Fibroblast of mammary gland (primary cell): ENCODE measurements around the gene WT1.

Experiments
- DNase-seq: peaks from one replicate; pipeline ENCODE4 v3.0.0-alpha.2; 2010; ENCODE audit warnings: low read depth
- H3K4me3 ChIP-seq: 2 replicates; pipeline ENCODE4 v1.5.1; 2011; ENCODE audit warnings: low read depth, mild to moderate bottlenecking, low read length, moderate library complexity; ENCODE audit not compliant: control insufficient read depth
- CTCF ChIP-seq: conservative IDR thresholded peaks from 2 replicates; pipeline ENCODE4 v1.5.1; 2011; ENCODE audit warnings: low read depth, low read length, inconsistent platforms; ENCODE audit not compliant: control insufficient read depth, insufficient read depth

WT1 gene

DNA sequence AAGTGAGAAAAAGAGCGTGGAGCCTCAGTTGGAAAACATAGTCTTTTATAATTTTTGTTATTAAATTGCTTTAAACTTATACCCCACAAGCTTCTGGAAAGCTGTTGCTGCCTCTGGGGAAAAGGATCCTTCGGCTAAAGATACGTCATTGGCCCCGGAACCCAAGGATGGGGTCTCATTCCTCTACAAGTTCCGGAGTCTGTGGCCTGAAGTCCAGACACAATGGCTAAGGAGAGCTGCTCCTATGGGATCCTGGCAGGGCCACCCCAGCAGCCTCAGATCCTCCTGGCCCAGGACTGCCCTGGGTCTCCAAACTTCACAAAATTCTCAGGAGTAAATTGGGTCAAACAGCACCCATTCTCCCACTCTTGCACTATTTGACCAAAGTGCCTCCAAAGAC, 5.9 kb downstream of the WT1 start:
- TF ChIP-seq CTCF: no peak
- no peak overlapping the region for H3K4me3 ChIP-seq
- DNase-seq: no peak

- no peak overlapping the region for H3K4me3 ChIP-seq
- no peak for DNase-seq
- TF ChIP-seq CTCF: no peak
Measured at GRCh38 chr11:32428665-32429303, 6.6 kb downstream of the WT1 start.

GRCh38 chr11:32427935-32428664, 7.2 kb downstream of the WT1 start:
- no peak for DNase-seq
- H3K4me3 ChIP-seq: no peak overlapping the region
- no peak for TF ChIP-seq CTCF

- DNase-seq: no peak
- no peak for TF ChIP-seq CTCF
- H3K4me3 ChIP-seq: no peak overlapping the region
Measured at GRCh38 chr11:32427616-32427934, 7.8 kb downstream of the WT1 start.

DNA sequence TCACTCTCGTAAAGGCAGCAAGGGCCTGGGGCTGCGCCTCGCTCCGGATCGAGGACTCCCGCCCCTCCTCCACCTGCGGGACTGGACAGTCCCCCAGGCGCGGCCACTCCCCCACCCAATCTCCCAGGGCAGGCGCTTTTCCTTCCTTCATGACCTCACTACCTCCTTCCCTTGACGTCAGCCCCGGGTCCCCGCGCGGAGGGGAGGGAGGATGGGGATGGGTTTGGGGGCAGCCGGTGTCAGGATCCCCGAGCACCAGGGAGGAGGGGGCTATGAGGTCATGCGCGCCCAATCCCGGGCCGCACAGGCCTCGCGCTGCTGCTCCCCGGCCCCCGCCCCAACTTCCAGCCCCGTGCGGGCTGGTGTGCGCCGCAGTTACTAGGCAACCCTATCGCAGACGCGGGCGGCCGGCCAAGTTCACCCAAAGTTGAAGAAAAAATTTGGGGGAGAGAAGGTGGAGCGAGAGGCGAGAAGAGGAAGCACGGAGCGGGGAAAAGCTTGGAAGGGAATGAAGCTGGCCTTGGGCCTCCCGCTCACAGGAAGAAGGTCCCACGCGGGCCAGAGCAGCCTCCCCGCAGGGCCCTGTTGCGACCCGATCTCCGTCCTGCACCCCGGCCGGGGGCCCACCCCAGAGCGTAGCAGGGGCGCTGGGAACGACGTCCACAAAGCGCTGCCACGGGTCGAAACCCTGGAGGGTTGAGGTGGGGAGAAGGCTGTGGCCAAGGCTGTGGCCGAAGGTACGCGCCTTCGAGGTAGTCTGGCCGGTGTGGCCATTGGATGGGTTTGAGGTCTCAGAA, 8.3 kb downstream of the WT1 start:
- no peak for DNase-seq
- H3K4me3 ChIP-seq: no peak overlapping the region
- TF ChIP-seq CTCF: no peak

DNA sequence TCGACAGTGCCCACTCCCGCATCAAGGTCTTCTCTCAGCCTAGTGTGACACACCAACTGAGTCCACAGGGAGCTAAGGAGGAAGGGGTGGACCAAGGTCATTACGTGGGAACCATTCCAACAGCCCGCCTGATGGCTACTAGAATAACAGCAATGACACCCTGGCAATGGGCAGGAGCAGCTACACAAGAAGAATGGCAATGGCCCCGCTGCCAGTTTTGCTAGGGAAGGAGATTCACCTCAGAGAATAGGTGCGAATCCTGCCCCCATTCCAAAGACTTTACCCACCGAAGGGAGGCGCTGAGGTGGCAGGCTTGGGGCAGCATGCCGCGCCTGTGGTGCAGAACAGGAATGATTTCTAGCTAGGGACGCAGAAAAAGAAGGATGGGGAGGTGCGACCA, 9.1 kb downstream of the WT1 start:
- TF ChIP-seq CTCF: no peak
- no peak overlapping the region for H3K4me3 ChIP-seq
- DNase-seq: no peak
